Hepatocyte (in vitro differentiated cells): ENCODE measurements around the gene WFDC1.

Experiments
- EZH2 ChIP-seq: fragments of 200-600 bp; sonication (generic); IDR thresholded peaks from 2 replicates; pipeline ENCODE4 v1.6.1; 2016; ENCODE audit warnings: antibody characterized with exemption, mild to moderate bottlenecking, borderline replicate concordance
- TF ChIP-seq, protein P1 (sequence below): fragments of 200-600 bp; sonication (generic); IDR thresholded peaks from 2 replicates; pipeline ENCODE4 v1.5.1; 2016; ENCODE audit warnings: antibody characterized with exemption, mild to moderate bottlenecking; ENCODE audit not compliant: poor library complexity

- TF ChIP-seq, protein P1, sequence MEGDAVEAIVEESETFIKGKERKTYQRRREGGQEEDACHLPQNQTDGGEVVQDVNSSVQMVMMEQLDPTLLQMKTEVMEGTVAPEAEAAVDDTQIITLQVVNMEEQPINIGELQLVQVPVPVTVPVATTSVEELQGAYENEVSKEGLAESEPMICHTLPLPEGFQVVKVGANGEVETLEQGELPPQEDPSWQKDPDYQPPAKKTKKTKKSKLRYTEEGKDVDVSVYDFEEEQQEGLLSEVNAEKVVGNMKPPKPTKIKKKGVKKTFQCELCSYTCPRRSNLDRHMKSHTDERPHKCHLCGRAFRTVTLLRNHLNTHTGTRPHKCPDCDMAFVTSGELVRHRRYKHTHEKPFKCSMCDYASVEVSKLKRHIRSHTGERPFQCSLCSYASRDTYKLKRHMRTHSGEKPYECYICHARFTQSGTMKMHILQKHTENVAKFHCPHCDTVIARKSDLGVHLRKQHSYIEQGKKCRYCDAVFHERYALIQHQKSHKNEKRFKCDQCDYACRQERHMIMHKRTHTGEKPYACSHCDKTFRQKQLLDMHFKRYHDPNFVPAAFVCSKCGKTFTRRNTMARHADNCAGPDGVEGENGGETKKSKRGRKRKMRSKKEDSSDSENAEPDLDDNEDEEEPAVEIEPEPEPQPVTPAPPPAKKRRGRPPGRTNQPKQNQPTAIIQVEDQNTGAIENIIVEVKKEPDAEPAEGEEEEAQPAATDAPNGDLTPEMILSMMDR, result no peak
- no peak for TF ChIP-seq EZH2
These were observed 31.9 kb downstream of the WFDC1 start for GRCh38 chr16:84326545-84326944.
